HG03108 (cell line): ENCODE measurements around the gene TRIM32.
"Not testable (repeated sequence)": the region's sequence is repeated elsewhere in the genome, so short reads cannot be mapped to it uniquely, and the experiment has no call there.

Experiments
- ATAC-seq: cut with Tn5 transposase; IDR thresholded peaks from one replicate; pipeline ENCODE4 v1.9.1; 2021; ENCODE audit warnings: moderate library complexity; ENCODE audit not compliant: unreplicated experiment

Gene TRIM32

GRCh38 chr9:116673375-116673774 lies 13.7 kb upstream of the TRIM32 start:
- ATAC-seq: no peak

DNA sequence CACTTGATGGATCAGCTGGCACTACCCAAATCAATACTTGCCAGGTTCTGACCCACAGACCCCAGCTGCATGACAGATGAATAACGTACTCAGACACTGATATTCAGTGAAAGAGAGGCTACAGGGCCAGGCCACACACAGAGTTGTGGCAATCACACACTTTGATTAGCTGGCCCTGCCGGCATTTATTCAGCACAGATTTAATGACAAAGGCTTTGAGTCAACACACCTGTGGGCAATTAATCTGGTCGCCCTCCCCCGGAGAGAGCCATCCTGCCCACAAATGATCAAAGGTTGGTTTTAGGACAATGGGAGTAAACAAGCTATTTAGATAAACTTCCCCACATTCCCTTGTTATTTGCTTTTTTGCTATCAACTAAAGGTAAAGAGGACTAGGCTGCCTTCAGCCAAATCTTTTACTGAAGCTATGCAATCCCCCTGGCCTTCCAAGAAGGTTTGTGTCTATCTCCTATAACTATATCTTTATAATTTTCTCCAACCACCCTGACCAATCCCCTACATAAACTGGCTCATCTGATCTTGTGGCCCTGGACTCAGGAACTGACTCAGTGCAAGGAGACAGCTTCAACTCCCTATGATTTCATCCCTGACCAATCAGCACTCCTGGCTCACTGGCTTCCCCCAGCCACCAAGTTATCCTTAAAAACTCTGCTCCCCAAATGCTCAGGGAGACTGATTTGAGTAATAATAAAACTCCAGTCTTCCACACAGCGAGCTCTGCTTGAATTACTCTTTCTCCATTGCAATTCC lies 12.7 kb upstream of the TRIM32 start:
- ATAC-seq: no peak

DNA sequence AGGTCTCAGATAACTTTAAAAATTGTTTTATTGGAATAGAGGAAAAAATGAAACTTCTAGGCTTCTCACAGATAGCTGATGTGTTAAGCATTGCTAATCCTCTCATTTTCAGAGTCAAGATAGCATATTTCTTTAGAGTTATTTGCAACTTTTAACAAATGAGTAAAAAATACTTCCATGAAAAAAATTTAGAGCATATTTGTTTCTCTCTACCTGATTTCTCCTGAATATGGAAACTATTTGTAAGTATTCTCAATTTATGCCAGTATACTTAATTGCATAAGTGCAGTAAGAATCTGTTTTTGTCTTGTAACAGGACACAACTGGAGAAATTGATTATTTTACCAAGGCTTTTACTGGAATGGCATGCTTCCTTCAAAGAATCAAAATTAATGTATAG lies 3.6 kb upstream of the TRIM32 start:
- ATAC-seq: no peak

DNA sequence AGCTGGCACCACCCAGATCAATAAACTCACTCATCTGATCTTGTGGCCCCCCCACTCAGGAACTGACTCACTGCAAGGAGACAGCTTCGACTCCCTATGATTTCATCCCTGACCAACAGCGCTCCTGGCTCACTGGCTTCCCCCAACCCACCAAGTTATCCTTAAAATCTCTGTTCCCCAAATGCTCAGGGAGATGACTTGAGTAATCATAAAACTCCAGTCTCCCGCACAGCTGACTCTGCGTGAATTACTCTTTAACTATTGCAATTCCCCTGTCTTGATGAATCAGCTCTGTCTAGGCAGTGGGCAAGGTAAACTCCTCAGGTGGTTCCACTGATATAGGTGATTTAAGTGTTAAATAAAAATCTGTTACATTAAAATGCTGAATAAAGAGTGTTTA lies 1.9 kb upstream of the TRIM32 start:
- no peak for ATAC-seq

DNA sequence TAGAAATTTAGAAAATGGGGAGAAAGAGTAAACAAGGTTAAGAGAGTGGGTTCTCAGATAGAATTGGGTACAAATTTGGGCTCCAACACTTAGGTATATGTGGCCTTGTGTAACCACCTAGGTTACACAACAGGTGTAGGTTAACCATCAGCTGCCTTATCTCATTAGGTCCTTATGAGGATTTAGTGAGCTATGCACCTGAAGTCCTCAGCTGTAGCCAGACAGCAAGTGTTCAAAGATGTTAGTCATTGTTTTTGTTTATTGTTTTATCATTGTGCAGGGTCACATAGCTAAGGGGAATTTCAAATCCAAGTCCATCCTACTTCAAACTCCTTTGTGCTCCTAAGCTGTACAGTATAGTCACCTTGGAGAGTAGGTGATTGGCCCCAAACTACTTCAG lies 970 bp upstream of the TRIM32 start:
- no peak for ATAC-seq

- ATAC-seq: peak; percentile 25
Measured at GRCh38 chr9:116686693-116687073, 422 bp upstream of the TRIM32 start.

- ATAC-seq: no peak
Measured at GRCh38 chr9:116687754-116688135, 640 bp downstream of the TRIM32 start.

GRCh38 chr9:116688806-116689485 lies 1.8 kb downstream of the TRIM32 start:
- no peak for ATAC-seq

GRCh38 chr9:116689486-116690032 lies 2.5 kb downstream of the TRIM32 start:
- ATAC-seq: no peak

DNA sequence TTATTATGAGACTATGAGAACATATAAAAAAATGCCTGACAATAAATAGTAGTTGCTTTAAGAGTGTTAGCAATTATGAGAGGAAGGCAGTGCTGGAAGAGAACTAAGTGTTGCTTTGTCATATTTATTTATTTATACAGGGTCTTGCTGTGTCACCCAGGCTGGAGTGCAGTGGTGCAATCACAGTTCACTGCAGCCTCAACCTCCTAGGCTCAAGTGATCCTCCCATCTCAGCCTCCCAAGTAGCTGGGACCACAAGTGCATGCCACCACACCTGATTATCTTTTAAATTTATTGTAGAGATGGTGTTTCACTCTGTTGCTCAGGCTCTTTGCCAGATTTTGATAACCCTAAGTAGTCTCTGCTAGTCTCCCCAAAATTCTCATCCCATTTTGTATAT lies 3.7 kb downstream of the TRIM32 start:
- not testable (repeated sequence) for ATAC-seq

DNA sequence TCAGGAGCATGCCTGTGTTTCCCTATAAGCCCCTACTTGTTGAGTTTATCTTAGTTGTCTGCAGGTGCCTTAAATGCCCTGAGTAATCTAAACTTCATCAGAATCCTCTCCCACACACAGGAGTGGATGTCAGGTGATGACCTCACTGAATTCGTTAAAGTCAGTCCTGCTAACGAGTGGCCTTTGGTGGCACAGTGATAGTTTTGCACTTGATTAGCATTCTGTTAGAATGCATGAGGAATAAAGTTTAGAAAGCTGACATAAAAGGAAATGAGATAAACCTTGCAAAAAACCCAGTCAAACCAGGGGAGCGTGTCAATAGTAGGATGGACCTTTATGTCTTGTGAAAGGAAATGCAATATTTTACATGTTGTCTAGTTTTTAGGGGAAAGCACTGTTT lies 4.5 kb downstream of the TRIM32 start:
- ATAC-seq: no peak

GRCh38 chr9:116692616-116693015 lies 5.5 kb downstream of the TRIM32 start:
- ATAC-seq: no peak

DNA sequence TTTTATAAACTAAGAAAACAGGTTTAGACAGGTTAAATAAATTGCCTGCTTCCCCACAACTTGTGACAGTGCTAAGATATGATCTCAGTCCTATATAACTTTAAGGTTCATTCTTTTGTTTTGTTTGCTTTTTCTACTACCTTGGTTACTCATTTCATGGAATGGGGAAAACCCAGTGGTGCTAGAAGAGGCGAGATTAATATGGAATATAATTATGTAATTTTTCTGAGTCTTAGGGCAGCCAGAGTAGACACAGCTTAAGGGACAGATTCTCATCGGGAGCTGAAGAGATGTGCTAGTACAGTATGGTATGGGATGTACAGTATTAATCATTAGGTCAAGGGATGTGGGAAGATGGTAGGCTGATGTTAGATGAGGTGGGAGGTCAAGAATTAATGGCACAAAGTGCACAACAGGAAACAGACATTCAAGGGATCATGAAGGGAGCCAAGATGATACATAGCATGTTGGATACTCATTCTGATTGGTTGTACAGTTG lies 6.2 kb downstream of the TRIM32 start:
- no peak for ATAC-seq

DNA sequence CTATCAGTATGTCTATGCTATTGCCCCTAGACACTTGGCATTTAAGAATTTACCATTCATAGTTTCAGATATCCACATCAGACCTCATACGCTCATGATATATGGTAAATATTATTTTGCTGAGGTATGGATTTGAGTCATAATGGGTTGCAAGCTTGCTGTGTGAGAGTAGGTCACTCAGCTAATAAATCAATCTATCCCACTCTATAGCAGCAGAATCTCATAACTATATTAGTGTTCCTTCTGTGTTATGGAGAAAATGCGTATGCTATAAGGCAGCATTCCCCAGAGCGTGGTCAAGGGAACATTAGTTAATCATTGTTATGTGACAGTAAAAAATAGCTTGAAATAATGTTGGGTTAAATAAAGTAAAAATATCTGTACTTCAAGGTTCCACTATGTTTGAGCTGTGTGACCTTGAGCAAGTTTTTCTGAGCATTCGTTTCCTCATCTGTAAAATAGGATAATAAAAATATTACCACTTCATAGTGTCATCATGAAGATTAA lies 7.7 kb downstream of the TRIM32 start:
- no peak for ATAC-seq

DNA sequence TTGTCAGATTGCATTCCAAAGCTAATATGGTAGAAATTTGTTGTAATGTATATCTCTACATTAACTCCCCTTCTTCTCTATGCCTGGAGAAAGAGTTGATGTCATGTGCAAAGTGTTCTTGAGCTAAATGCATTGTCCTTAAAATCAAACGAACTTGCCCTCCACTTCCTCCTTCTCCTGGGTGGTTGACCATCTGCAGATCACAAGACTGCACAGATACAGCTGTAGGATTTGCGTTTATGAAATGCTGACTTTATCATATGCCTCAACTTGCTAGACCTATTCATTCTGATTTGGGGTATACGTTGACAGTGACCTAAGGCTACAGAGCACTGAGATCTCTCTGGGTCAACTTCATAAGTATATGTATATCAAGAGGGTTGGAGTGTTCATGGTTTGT lies 8.3 kb downstream of the TRIM32 start:
- ATAC-seq: no peak

DNA sequence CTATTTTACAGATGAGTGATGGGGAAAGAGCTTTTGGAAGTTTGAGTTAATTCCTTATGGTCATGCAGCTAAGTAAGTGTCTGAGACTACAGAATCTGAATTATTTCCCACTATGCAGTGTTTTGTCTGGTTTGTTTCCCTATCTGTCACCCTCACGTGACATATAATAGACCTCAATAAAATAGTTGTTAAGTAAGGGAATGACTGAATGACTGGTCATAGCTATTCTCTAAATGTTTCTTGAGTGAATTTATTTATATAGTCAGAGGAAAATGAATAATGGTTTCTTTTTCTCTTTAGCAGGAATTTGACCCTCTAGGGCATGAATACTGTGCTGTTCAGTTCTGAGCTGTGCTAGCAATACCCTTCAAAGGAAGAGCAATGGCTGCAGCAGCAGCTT lies 10.3 kb downstream of the TRIM32 start:
- no peak for ATAC-seq

DNA sequence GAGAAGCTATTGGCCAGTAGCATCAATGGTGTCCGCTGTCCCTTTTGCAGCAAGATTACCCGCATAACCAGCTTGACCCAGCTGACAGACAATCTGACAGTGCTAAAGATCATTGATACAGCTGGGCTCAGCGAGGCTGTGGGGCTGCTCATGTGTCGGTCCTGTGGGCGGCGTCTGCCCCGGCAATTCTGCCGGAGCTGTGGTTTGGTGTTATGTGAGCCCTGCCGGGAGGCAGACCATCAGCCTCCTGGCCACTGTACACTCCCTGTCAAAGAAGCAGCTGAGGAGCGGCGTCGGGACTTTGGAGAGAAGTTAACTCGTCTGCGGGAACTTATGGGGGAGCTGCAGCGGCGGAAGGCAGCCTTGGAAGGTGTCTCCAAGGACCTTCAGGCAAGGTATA lies 10.8 kb downstream of the TRIM32 start:
- no peak for ATAC-seq

GRCh38 chr9:116700279-116700678 lies 13.2 kb downstream of the TRIM32 start:
- ATAC-seq: no peak

GRCh38 chr9:116700882-116701865 lies 14.1 kb downstream of the TRIM32 start:
- no peak for ATAC-seq

DNA sequence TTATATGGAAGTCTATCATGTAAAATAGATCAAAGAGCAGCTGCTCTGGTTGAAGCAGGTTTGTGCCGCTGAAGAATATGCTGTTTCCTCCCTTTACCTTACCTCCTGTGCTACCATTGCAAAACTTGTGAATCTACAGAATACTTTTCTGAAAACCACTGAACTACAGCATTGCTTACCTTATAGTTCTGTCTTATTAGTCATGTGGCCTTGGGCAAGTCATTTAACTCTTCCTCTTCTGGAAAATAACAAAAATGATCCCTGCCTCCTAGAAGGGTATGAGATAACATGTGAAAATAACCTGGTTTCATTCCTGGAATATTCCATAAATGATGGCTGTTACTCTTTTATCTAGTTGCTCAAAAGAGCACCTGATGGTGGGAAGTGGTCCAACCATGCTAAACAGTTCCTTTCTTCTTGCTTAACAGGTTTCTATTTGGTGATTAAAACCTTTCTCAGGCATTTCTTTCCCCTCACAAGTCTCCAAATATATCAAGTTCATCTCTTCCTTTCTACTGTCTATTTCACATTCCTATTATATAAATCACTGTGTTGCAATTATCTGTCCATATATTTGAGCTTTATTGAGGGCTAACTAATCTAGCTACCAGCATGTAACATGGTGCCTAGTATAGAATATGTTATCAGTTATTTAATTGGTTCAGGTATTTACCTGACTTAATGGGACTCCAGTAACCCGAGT lies 15.0 kb downstream of the TRIM32 start:
- ATAC-seq: no peak
